Thyroid gland (tissue), 4 donors: ENCODE data around the gene SFXN5.

ENCODE experiments used
- CTCF ChIP-seq, 6 experiments: fragments of 200-600 bp in 3 of 6; fragments of 450-650 bp in 3 of 6; sonication (generic) in 3 of 6; IDR thresholded peaks; one replicate each; pipeline ENCODE4 v1.5.1; 2016 to 2019; ENCODE audit warnings: antibody characterized with exemption in 6 of 6, mild to moderate bottlenecking in 2 of 6, inconsistent platforms in 1 of 6, moderate library complexity in 1 of 6
- POLR2A ChIP-seq, 2 donors: fragments of 450-650 bp; IDR thresholded peaks; one replicate each; pipeline ENCODE4 v1.6.1; 2017; ENCODE audit warnings: antibody characterized with exemption in 2 of 2, mild to moderate bottlenecking in 2 of 2, moderate library complexity in 1 of 2

GRCh38 chr2:73087311-73087710 lies 15.8 kb upstream of the SFXN5 start:
- no peak for TF ChIP-seq CTCF (IDR thresholded peaks at IDR 0.05)
- TF ChIP-seq POLR2A (IDR thresholded peaks at IDR 0.05) = no peak
